Measurements from ENCODE around the gene DTNB. TPM values are rescaled to one million over a fixed set of nuclear protein-coding genes. Genes with fewer than 3 reads are reported as not detected.

Gene DTNB
- total RNA-seq, 1 donor from 2014 or later = 26.2 TPM

DNA sequence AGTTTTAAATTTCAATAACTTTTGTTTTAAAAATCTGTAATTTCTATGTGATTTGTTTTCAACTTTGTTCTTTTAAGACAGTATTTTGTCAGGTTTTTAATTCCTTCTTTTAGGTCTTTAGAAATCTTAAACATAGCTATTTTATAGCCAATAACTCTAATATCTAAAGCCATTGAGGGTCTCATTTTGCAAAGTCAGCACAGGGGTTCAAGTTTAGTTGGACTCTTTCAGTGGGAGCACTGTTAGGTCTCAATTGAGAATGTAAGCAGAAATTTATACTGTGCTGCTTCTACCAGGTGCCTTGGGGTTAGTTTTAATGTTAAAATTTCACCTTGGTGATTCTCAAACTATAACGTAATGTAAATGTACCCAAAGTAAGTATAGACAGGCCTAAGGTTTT lies 226.4 kb downstream of the DTNB start:
- DNase-seq (ENCODE audit: low spot score) = no peak
- ATAC-seq = no peak
- intact Hi-C loops (cut with DNase I) = no loop called here

DNA sequence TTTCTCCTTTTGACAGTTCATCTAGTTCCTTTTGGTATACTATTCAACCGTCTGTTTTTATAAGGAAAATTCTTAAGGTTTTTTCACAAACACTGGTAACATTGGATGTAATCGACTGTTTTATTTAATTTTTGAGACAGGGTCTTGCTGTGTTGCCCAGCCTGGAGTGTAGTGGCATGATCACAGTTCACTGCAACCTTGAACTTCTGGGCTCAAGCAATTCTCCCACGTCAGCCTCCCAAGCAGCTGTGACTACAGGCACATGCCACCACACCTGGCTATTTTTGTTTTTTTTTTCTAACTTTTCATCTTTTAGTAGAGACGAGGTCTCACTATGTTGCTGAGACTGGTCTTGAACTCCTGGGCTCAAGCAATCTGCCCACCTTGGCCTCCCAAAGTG lies 227.3 kb downstream of the DTNB start:
- ATAC-seq = no peak
- intact Hi-C loops (cut with DNase I) = no loop called here
- no peak for DNase-seq (ENCODE audit: low spot score)

DNA sequence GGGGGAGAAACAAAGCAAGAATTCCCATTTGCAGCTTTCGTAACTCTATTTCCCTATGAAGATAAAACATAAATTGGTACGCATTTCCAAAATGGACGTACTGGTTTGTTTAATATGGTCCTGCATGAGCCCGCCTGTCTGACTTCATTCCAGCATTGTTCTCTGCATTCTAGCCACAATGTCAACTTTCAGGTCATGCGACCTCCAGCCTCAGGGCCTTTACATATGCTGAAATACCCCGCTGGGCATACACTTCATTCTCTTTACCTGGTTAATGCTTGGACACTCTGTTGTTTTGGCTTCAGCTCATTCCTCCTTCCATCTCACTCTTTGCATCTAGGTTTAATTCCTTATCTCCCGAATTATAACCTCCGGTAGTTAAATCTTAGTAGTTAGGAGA lies 227.9 kb downstream of the DTNB start:
- ATAC-seq (no peak), DNase-seq (ENCODE audit: low spot score) (no peak)
- intact Hi-C loops (cut with DNase I) = no loop called here

DNA sequence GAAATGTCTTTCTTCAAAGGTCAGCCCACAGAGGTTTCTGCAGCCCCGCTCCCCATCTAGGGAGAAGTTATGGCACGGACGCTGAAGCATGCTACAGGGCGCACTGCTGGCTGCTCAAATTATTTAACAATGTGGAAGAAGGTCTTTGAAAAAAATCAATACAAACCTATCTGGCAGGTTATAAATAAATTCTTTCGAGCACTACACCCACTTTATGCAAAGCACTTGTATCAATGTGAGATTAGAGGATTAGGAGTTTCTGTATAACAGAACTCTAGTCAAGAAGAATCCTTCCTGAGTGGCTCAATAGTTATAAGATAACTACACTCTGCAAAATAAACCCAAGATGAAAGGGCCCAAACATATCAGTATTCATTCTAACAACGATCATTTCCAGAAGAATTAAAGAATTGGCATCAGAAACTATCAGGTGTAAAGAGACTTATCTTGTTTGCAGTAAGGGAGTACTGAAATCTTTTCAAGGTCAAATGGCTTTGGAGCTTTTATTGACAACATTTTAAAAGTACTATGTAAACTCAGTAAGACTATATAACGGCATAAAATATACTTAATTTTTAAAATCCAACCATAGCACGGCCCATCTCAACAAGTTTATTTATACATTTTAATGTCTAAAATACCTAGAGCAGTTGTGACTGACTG lies 228.6 kb downstream of the DTNB start:
- DNase-seq (ENCODE audit: low spot score) = no peak
- no peak for ATAC-seq
- intact Hi-C loops (cut with DNase I) = no loop called here

DNA sequence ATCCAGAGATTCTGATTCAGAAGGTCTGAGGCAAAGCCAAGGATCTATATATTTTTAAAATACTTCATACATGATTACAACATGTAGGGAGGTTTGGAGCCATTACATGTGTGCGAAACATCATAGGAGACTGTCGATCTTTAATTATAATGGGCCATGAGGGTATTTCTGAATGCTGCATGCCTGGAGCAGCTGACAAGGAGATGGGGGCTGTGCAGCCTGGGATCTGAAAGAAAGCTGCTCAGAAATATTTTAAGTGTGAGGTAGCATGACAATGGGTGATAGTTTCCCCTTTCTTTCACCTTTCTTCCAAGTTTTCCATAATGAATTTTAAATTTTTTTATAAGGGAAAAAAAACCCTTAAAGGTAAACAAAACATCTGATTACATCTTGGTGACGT lies 229.6 kb downstream of the DTNB start:
- ATAC-seq (no peak), DNase-seq (ENCODE audit: low spot score) (no peak)
- intact Hi-C loops (cut with DNase I) = no loop called here

DNA sequence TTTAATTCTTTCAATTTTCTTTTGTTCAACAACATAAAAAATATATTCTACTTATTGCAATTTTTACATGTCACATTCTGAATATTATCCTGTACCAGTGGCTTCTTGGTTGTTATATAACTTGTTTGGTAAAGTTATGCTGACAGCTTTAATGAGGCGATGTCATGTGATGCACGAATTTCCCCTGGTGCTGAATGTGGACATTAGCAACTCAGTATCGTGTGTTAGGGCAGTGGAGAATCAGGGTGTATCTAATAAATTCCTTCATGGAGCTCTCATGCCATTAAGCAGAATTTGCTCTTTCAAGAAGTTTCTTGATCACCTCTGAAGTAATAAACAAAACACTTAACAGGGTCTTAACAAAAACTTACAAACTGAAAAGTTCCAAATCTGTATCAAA lies 232.0 kb downstream of the DTNB start:
- ATAC-seq (no peak), DNase-seq (ENCODE audit: low spot score) (no peak)
- intact Hi-C loops (cut with DNase I) = no loop called here

DNA sequence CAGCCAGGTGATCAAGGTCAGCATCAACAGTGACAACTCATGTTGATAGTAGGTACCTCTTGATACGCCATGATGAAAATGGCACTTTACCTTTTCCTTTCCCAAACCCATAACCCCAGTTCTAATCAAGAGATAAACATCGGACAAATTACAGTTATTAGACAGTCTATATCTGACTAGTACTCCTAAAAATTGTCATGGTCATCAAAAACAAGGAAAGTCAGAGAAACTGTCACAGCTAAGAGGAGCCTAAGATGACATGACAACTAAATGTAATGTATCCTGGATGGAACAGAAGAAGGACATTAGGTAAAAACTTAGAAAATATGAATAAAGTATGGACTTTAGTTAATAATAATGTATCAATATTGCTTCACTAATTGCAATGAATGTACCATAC lies 234.6 kb downstream of the DTNB start:
- DNase-seq (ENCODE audit: low spot score) (no peak), ATAC-seq (no peak)
- intact Hi-C loops (cut with DNase I) = no loop called here

DNA sequence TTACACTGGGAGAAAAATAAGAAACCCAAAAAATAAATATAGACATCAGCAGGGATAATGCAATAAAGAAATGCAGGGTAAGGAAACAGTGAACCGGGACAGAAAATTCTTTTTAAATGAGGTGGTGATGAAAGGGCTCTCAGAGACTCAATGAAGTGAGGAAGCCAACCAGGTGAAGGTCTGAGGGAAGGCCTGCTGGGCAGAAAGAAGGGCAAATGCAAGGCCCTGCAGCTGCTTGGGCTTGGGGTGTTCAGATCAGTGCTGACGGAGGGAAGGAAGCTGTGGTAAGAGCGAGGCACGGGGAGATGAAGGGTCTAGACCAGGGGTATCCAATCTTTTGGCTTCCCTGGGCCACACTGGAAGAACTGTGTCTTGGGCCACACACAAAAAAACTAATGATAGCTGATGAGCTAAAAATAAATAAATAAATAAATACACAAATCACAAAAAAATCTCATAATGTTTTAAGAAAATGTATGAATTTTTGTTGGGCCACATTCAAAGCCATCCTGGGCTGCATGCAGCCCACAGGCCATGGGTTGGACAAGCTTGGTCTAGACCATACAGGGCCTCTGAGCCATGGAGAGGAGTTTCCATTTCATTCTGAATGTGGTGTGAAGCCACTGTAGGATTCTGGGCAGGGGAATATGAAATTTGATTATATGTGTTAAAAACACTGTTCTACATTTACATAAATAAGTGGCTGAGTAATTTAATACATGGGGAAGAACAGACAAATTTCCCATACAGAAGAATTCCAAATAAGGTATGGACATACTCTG lies 235.3 kb downstream of the DTNB start:
- DNase-seq (ENCODE audit: low spot score) = no peak
- intact Hi-C loops (cut with DNase I) = no loop called here
- ATAC-seq = no peak

DNA sequence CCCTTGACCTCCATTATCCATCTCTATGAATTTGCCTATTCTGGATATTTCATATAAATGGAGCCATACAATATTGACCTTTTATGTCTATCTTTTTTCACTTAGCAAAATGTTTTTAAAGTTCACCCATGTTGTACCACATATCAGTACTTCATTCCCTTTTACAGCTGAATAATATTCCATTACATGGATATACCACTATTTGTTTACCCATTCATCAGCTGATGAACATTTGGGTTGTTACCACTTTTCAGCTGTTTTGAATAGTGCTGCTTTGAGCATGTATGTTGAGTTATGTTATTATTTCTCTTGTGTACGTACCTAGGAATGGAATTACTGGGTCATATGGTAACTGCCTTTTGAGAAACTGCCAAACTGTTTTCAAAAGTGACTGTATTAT lies 238.0 kb downstream of the DTNB start:
- DNase-seq (ENCODE audit: low spot score) = no peak
- intact Hi-C loops (cut with DNase I) = no loop called here
- no peak for ATAC-seq

DNA sequence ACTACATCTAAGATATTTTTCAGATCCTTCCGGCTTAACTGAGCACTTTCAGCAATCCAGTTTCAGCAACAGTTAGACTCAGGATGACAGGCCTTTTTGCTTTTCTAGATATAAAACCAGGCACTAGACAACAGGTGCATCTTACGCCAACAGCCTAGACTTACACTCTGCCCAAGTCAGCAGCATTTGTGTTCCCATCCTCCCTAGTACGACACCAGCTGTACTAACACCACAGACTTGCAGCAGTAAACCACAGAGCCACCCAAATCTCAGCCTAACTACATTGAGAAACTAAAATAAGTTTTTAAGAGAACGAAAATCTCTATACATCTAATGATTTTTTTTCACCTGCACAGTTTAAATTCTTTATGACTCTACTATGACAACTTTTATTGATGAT lies 241.8 kb downstream of the DTNB start:
- intact Hi-C loops (cut with DNase I) = no loop called here
- ATAC-seq (no peak), DNase-seq (ENCODE audit: low spot score) (no peak)

DNA sequence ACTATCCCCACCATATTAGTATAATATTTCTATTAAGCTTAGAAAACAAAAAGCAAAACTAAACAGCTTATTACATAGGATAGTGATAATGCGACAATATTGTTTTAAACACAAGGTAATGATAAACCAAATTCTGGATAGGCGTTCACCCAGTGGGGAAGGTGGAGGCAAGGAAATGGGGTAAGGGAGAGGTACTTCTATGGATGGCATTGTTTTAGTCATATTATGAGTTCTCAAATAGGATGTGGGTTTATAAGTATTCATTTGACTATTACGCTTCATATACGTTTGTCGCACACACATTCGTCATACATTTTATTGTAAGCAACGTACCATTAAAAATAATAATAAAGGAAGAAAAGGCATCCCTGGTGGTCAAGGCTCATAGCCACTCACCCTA lies 242.8 kb downstream of the DTNB start:
- no peak for ATAC-seq
- intact Hi-C loops (cut with DNase I) = no loop called here
- DNase-seq (ENCODE audit: low spot score) = no peak

DNA sequence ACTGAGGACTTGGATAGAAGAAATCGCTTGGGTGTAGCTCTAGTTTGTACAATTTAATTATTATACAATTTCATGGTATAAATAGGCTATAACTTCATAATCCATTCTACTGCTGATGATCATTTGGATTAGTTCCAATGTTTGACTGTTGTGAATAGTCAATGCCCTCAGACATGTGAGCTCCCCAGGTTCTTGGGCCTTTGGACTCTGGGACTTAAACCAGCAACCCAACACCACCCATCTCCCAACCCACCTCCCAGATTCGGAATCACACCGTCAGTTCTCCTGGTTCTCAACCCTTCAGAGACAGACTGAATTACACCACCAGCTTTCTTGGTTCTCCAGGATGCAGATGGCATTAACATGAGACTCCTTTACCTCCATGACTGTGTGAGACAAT lies 247.1 kb downstream of the DTNB start:
- intact Hi-C loops (cut with DNase I) = loop anchor here (10.0 kb wide), 1 partner anchor 552 kb away; no protein-coding TSS in a partner anchor
- ATAC-seq = no peak
- no peak for DNase-seq (ENCODE audit: low spot score)

DNA sequence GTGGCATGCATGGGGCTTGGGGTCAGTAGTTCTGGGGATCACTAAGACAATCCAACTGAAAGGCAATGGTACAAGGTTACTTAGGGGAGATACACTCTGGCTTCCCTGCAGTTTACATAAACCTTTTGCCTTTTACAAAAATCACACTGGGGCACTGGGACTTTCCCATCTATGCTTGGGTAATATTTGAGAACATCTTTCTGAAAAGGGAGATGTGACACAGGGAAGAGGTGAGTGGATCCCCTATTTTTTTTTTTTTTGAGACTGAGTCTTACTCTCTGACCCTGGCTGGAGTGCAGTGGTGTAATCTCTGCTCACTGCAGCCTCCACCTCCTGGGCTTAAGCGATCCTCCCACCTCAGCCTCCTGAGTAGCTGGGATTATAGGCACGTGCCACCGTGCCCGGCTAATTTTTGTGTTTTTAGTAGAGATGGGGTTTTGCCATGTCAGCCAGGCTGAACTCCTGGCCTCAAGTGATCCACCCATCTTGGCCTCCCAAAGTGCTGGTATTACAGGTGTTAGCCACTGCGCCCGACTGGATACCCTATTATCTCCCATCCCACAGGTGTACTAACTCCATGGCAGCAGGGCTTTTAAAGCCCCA lies 248.8 kb downstream of the DTNB start:
- DNase-seq (ENCODE audit: low spot score) (no peak), ATAC-seq (no peak)
- intact Hi-C loops (cut with DNase I) = loop anchor here (10.0 kb wide), 1 partner anchor 550 kb away; no protein-coding TSS in a partner anchor

DNA sequence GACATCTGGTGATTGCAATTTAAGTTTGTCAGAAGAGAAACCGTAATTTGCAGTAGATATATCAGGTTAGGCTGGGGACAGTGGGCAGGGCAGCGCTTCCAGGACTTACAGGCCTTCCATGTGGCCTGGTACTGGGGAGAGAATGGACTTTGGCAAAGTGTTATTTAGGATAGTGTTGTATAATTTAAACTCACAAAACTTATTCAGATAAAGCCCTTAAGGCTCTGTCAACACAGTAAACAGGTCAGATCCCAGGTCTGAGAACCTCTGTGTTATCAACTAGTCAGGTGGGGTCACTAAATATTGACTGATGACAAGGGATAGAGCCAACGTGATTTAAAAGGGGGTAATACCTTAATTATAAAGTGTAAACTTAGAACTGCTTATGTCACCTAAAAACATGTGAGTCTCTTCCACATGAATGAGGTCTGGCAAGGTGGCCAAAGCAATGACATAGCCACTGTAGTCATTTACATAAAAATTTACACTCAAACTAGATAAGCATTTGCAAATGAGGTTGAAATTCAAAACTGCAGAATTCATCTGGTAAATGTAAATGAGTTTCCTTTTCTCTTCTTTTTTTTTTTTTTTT lies 251.5 kb downstream of the DTNB start:
- ATAC-seq = no peak
- no peak for DNase-seq (ENCODE audit: low spot score)
- intact Hi-C loops (cut with DNase I) = loop anchor here (10.0 kb wide), 1 partner anchor 547 kb away; no protein-coding TSS in a partner anchor

DNA sequence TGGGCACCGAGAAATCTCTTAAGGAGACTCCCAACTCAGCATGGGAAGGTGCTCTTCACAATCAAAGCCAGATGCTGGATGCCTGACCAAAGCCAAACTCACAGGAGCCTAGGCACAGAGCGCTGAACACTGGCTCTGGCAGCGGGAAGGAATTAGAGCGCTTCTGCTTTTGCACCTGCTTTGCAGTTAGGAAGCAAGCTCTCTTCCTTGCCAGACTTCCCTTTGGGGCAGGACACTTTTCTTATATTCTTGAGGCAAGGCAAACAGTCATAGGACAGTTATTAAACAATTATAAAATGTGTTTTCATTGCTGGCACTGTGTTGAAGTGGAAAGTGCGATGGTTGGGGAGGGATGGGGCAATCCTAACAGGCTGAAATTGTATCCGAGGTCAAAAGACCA lies 252.1 kb downstream of the DTNB start:
- DNase-seq (ENCODE audit: low spot score) = no peak
- ATAC-seq = no peak
- intact Hi-C loops (cut with DNase I) = loop anchor here (10.0 kb wide), 1 partner anchor 546 kb away; no protein-coding TSS in a partner anchor

DNA sequence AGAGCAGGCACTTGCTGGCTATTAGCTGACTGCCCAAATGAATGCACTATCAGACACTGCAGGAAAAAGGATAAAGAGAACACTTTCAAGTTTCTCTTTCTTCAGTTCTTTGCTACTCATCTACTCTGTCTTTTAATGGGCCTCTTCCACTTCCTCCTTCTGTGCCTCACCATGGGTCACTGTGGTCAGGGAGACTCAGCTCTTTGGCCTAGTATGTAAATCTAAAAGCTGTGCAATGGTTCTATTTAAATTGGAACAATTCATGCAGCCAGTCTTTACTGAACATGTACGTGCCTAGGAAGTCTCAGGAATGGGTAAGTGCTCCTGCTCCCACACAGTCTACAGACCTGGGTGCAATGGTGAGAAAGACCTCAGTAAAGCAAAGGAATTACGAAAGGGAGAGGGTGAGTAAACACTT lies 252.5 kb downstream of the DTNB start:
- no peak for DNase-seq (ENCODE audit: low spot score)
- intact Hi-C loops (cut with DNase I) = loop anchor here (10.0 kb wide), 1 partner anchor 546 kb away; no protein-coding TSS in a partner anchor
- ATAC-seq = peak; percentile 30

DNA sequence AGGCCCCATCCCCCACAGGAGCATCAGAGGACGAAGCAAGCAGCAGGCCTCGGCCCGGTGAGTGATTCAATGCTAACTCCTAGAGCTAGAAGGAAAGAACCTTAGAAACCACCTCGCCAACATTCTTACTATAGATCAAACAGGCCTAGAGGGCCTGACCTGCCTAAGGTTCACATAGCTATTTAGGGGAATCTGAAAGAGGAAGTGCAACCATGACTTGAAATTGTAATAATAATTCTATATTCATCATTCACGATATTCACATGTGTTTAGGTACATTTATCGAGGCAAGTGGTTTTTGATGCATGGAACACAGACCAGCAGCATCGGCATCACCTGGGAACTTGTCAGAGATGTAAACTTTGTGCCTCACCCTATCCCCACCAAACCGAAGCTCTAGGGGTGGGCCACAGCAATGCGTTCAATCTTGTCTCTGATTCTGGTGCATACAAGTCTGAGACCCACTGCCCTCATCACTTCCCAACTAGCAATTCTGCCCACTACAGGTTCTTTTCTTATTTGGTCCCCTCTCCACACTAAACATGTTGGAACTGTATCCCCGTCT lies 253.6 kb downstream of the DTNB start:
- intact Hi-C loops (cut with DNase I) = loop anchor here (10.0 kb wide), 1 partner anchor 545 kb away; no protein-coding TSS in a partner anchor
- DNase-seq (ENCODE audit: low spot score) (no peak), ATAC-seq (no peak)

DNA sequence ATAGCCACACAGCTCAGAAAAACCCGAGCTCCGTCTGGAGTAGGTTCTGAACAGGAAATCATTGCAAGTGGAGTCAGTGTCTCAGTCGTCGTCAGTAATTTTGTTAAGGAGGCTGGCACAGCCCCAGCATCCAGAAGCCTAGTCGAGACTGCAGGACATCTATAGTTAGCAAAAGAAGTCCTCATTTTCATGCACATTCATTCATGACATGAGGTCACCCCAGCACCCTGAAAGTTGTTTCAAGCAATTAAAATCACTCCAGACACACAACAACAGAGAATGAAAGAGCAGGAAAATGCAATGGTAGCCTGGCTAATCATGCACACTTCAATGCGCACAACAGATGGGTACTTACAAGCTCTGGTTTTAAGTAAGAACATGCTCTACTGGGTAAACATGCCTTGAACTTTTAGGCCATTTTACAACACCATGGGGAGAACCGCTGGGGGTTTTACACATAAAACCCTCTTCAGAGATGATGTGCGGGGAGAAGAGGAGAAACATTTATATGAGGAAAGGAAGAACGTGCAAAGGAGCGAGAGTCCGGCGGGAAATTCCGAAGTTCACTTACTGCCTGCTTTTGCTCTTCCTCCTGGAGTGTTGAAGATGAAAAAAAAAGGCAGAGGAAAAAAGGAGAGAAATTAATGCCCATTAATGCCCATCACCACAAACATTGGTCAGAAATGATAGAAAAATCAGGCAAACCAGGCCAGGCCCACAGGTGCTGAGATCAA lies 254.3 kb downstream of the DTNB start:
- DNase-seq (ENCODE audit: low spot score) (no peak), ATAC-seq (no peak)
- intact Hi-C loops (cut with DNase I) = no loop called here

Measured in sciatic nerve (tissue), 2 donors.